HG02943 (cell line): ENCODE measurements around the gene TXNRD2.
"Not testable (repeated sequence)": the region's sequence is repeated elsewhere in the genome, so short reads cannot be mapped to it uniquely, and the experiment has no call there.

Source experiments
- ATAC-seq: cut with Tn5 transposase; IDR thresholded peaks from one replicate; pipeline ENCODE4 v1.9.1; 2021; ENCODE audit warnings: mild to moderate bottlenecking, low read depth, moderate library complexity; ENCODE audit not compliant: unreplicated experiment

TXNRD2 gene

DNA sequence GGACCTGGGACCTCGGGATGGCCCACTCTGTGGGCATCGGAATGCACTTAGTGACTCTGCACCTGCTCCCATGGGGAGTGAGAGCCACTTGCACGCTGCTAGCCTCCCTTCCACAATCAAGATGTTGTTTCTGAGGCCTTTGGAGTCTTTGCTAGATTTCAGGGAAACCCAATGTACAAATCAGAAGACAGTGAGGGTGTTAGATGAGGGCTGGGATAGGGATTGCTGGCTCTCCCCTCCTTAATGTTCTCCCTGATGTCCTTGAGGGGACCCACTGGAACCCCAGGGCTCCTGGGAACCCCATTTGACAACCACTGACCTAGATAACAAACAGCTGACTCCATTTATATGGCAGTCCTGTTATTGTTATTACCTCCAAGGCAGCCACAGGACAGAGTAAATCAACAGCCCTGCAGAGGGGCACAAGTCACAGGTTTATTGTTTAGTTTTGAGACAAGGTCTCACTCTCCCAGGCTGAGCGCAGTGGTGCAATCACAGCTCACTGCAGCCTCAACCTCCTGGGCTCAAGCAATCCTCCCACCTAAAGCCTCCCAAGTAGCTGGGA is 31.4 kb downstream of the TXNRD2 start:
- no peak for ATAC-seq

DNA sequence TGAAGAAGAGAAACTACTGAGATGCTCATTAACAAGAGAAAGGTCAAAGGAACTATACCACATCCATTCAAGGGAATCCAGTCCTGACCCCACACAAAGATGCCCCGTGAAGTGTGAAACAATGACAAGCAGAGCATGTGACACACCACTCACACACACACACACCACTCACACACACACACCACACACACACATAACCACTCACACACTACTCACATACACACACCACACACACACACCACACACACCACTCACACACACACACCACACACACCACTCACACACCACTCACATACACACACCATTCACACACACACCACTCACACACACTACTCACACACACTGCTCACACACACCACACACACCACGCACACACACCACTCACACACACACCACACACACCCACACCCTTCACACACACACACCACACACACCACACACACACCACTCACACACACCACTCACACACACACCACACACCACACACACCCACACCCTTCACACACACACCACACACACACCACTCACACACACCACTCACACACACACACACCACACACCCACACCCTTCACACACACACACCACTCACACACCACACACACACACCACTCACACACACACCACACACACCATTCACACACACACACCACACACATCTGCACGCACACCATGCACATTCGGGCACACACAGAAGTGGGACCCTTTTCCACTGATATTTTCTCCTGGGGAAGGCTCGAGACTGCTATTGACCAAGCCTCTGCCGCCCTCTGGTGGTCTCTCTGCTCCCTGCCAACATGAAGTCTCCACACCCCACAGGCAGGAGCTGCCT is 32.1 kb downstream of the TXNRD2 start:
- no peak for ATAC-seq

DNA sequence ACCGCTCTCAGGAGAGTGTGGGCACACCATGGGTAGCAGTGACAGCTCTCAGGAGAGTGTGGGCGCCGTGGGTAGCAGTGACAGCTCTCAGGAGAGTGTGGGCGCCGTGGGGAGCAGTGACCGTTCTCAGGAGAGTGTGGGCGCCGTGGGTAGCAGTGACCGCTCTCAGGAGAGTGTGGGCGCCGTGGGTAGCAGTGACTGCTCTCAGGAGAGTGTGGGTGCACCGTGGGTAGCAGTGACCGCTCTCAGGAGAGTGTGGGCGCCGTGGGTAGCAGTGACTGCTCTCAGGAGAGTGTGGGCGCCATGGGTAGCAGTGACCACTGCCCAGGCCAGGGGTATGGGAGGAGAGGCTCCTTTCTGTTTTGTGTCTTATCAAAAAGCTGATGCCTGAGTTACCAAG is 33.7 kb downstream of the TXNRD2 start:
- ATAC-seq: not testable (repeated sequence)

- not testable (repeated sequence) for ATAC-seq
Measured at GRCh38 chr22:19906864-19907263, 34.8 kb downstream of the TXNRD2 start.

DNA sequence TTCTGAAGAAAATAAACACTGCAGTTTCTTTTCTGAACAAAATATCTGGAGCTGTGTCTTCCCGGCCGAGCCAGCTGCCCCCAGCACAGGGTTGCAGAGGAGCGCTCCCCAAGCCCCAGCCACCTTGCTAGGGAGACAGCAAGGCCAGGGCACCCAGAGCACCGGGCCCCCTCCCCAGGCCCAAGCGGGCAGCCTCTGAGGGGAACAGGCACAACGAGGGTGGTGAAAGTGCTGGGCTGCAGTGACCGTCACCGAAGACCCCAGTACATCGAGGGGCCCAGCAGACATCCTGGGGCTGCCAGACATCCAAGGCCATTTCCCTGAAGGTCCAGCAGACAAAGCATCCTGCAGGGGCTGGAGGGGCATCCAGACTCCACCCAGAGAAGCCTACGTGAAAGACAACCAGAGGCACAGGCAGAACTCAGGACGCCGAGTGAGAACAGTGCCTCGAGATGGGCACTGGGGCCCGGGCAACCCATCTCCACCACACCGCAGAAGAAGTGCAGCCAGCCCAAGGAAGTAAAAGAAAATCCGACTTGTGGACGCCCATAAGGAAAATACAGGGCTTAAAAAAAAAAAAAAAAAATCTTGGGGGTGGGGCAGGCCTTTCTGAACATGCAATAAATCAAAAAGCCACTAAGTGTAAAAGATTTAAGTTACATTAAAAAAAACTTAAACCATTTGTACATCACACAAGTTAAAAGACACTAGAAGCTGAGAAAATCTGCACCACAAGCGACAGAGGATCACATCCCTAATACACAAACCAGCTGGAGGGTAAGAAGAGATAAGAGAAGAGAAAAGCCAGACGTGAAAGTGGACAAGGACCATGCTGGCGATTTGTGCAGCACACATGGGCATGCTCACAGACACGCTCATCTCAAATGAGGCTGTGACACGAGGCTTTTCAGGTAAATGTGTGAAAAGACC is 36.0 kb downstream of the TXNRD2 start:
- no peak for ATAC-seq

- ATAC-seq: no peak
Measured at GRCh38 chr22:19904935-19905334, 36.7 kb downstream of the TXNRD2 start.

GRCh38 chr22:19904174-19904856 is 37.3 kb downstream of the TXNRD2 start:
- no peak for ATAC-seq

- ATAC-seq: no peak
Measured at GRCh38 chr22:19903513-19903912, 38.1 kb downstream of the TXNRD2 start.

DNA sequence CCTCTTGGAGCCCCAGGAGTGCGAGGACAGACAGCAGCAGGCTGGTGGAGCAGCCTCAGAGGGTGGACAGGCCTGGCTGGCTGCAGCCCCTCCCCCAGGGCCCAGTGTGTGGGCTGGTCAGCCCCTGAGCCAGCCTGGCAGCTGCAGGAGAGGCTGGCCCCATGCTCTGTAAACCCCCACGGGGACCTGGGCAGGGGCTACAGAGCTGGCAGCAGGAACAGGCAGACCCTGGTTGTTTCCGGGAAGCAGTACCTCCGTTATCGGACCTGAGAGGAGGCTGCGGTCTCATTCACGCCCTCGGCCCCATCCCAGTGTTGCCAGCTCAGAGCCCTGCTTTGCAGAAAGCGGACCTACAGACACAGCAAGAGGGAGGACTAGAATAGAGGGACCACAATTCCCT is 38.6 kb downstream of the TXNRD2 start:
- ATAC-seq: no peak

DNA sequence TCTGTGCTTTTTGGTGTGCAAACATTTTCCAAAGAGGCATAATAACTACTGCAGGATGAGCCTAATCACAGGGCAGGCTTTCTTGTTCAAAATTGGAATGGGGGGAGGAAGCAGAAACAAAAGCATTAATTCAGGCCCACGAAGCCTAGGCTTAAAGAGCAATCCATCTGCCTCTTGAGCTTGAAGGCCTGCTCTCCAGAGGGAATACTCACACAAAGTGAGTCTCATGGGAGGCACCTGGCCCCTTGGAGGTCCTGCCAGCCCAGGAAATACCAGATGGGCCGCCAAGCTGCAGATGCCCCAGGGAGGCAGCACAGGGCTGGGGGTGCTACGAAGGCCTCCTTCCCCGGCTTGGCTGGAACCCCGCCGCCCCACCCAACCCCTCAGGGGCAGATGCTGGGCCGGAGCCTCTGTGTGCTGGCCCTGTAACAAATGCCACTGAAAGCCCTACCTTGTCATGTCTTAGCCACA is 39.3 kb downstream of the TXNRD2 start:
- ATAC-seq: no peak

GRCh38 chr22:19901577-19902244 is 39.9 kb downstream of the TXNRD2 start:
- ATAC-seq: no peak

- ATAC-seq: no peak
Measured at GRCh38 chr22:19900707-19901436, 40.7 kb downstream of the TXNRD2 start.

DNA sequence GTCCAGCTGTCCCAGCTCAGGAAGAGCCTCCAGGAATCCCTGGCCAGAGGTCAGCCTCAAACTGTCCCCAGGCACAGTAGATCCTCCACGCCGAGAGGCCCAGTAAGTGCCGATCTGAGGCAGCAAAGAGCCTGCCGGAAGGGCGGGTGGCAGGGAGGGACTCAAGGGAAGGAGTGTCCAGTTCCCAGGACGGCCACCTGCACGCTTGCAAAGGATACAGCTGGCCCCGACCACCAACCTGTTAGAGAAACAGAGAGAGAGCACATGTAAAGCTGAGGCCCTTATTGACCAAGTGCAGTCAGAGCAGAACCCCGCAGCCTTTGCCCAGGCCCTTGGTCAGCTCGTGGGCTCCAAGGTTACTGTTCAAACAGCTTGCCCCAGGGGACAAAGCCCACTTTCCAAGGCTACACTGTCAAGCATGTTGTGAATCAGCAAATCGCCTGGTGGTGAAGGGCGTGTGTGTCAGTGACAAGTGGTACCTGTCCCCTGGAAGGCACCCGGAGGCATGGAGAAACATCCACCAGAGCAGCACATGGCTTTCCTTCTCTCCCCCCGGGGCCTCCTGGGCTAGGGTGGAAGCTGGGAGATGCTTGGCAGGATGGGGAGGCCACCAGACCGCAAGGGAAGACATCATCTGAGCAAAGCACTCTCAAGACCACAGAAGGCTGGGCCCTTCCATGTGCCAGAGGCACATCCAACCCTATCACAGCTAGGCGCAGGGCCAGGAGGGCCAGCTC is 42.6 kb downstream of the TXNRD2 start:
- ATAC-seq: no peak

DNA sequence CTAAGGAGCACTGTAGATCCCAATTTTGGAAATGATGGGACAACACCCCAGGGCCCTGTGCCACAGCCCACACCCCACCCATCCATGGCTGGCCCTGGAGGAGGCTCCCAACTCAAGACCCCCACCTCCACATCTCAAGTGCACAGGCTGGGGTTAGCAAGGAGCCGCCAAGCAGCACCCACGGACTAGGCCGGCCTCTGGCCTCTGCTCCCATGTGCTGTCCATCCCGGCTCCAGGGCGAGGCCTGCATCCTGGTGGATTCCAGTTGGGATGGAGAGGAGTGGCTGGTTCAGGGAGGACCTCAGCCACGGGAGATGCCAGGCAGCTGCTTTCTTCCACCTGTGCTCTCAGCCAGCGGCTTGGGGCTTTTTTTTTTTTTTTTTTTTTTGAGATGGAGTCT is 43.5 kb downstream of the TXNRD2 start:
- no peak for ATAC-seq

GRCh38 chr22:19897726-19898125 is 43.9 kb downstream of the TXNRD2 start:
- ATAC-seq: no peak

DNA sequence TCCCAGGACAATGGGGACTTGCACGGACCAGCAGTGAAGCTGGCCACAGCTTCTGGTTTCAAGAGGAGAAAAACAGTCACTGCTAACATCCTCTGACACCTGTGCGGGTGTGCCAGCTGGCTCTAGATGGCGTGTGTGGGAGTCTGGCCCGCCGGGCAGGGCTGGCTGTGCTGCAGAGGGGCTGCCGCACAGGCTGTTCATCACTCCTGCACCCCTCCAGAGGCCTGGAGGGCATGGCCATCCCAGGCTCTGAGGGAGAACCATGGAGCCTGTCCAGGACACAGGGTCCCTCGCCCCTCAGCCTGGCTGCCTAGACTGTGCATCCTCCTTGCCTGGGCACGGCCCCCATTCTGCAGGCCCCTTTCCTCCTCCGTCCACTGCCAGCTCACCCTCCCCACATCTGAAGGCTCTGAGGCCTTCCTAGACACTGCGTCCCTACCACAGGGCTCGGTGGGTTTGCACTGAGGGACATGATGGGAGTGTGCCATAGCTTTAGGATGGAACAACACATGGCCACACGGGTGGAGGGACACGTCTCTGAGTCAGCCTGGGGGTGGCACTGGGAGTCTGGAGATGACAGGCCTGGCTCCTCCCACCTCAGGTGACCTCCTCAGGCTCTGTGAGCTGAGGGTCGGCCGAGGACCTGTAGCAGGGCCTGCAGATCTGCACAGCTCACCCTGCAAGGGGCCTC is 44.8 kb downstream of the TXNRD2 start:
- ATAC-seq: no peak

GRCh38 chr22:19895160-19895849 is 46.3 kb downstream of the TXNRD2 start:
- ATAC-seq: no peak
